ENCODE data around the gene ARFGEF2.

DNA sequence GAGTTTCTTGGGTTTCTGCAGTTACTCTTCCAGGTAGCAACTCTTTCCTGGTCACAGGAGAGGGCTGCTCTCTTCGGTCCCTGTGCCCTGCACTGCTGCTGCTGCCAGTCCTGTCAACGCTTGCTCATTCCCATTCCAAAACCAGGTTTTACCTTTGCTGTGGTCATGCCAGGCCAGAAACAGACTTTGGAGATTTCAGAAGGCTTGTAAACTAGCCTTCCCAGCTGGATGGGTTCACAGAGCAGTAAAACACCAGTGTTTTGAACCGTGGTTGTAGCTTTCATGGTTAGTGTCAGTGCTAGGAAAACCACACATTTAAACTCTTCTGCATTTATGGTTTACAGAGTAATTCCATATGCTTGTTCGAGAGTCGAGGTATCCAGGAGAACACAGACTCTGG, 16.2 kb downstream of the ARFGEF2 start:
- TF ChIP-seq CTCF (IDR thresholded peaks at IDR 0.05; ENCODE audit: extremely low read depth in 1 of 2, insufficient read depth in 1 of 2, low read depth in 1 of 2, low read length in 2 of 2), result no peak
- no peak for TF ChIP-seq EZH2 (IDR thresholded peaks at IDR 0.05; ENCODE audit: borderline replicate concordance, low read depth, low read length, severe bottlenecking)
- no peak for TF ChIP-seq FOS (IDR thresholded peaks at IDR 0.05; ENCODE audit: borderline replicate concordance, insufficient read depth, low read length)
- no peak for TF ChIP-seq POLR2AphosphoS5 (IDR thresholded peaks at IDR 0.05; ENCODE audit: insufficient read depth, low read depth, low read length)
- no peak for TF ChIP-seq POLR2A (IDR thresholded peaks at IDR 0.05; ENCODE audit: low read depth, low read length)
- TF ChIP-seq JUN (IDR thresholded peaks at IDR 0.05; ENCODE audit: borderline replicate concordance, insufficient read depth, insufficient read length, low read depth), result no peak
- no peak for TF ChIP-seq MAX (IDR thresholded peaks at IDR 0.05; ENCODE audit: insufficient read depth, insufficient read length)
- TF ChIP-seq MYC (IDR thresholded peaks at IDR 0.05; ENCODE audit: low read depth, low read length), result no peak
- no peak for TF ChIP-seq GATA2 (IDR thresholded peaks at IDR 0.05; ENCODE audit: insufficient read depth, insufficient read length, low read depth, low read length)
